ENCODE data around the gene LHX5.

DNA sequence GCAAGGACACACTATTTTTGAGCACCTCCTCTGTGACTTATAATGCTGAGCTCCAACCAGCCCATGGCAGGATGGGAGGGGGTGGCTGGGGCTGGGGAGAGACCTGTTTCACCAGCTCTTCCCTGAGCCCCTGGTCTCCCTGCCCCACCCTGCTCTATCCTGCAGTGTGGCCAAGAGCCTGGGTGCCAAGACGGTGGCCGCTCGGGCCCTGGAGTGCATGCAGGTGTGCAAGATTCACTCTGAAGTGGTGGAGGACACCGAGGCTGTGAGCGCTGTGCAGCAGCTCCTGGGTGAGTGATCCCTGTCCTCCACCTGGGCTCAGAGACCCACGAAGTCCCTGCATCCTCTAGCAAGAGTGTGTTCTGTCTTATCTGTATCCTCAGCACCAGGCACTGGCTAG lies 35.1 kb downstream of the LHX5 start:
- TF ChIP-seq, protein P1, sequence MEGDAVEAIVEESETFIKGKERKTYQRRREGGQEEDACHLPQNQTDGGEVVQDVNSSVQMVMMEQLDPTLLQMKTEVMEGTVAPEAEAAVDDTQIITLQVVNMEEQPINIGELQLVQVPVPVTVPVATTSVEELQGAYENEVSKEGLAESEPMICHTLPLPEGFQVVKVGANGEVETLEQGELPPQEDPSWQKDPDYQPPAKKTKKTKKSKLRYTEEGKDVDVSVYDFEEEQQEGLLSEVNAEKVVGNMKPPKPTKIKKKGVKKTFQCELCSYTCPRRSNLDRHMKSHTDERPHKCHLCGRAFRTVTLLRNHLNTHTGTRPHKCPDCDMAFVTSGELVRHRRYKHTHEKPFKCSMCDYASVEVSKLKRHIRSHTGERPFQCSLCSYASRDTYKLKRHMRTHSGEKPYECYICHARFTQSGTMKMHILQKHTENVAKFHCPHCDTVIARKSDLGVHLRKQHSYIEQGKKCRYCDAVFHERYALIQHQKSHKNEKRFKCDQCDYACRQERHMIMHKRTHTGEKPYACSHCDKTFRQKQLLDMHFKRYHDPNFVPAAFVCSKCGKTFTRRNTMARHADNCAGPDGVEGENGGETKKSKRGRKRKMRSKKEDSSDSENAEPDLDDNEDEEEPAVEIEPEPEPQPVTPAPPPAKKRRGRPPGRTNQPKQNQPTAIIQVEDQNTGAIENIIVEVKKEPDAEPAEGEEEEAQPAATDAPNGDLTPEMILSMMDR (IDR thresholded peaks at IDR 0.05), result no peak
- no peak for TF ChIP-seq POLR2A (IDR thresholded peaks at IDR 0.05)

Data from esophagus squamous epithelium (tissue), 4 donors.